ENCODE measurements around the gene LPAR6. TPM values are rescaled to one million over a fixed set of nuclear protein-coding genes. Genes with fewer than 3 reads are reported as not detected.

Gene LPAR6
- total RNA-seq, 3 donors from 2014 or later (not counting 1 experiment from before 2014, with no cell fraction given), result 38.5 to 48.9 (median 41.1) TPM

DNA sequence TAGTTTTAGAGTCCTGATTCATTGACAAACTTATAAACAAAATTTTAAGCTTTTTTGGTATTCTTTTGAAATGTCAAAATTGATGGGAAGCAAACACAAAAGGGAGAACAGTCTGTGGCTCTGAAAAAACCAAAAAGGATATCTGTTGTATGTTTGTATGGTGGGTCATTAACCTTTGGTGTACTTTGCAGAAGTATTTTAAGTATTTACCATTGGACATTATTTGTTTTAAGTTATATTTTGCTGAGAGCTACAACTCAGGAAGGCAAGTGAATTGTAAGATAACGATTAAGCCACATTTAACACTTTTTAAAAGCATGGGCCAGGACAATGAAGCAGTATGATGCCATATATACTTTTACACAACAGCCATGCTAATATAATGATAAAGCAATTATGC lies 15.2 kb downstream of the LPAR6 start:
- no peak overlapping the region for H3K4me3 Mint-ChIP-seq
- WGBS (ENCODE audit: insufficient coverage), result no CpG with 5 or more reads among the region's 1 CpG
- DNase-seq (no peak), ATAC-seq (no peak)
- Histone ChIP-seq H3K9me3 (ENCODE audit: control insufficient read depth, insufficient read depth, low read length) (no peaks in the 10 kb centered on the region), H3K4me3 (ENCODE audit: low read length) (no peak overlapping the region), H3K4me1 (ENCODE audit: control insufficient read depth, insufficient read depth, low read length) (peaks cover 6% of the 10 kb centered on the region), H3K27ac (ENCODE audit: low read length) (no peak overlapping the region), H3K27me3 (ENCODE audit: control insufficient read depth, insufficient read depth, low read length) (no peaks in the 10 kb centered on the region), H3K36me3 (ENCODE audit: control insufficient read depth, insufficient read depth, low read length) (no peaks in the 10 kb centered on the region)
- H3K36me3 Mint-ChIP-seq, result peaks cover 18% of the 10 kb centered on the region
- no peaks in the 10 kb centered on the region for H3K27me3 Mint-ChIP-seq (ENCODE audit: low read depth in 2 of 2)
- TF ChIP-seq, protein P1, sequence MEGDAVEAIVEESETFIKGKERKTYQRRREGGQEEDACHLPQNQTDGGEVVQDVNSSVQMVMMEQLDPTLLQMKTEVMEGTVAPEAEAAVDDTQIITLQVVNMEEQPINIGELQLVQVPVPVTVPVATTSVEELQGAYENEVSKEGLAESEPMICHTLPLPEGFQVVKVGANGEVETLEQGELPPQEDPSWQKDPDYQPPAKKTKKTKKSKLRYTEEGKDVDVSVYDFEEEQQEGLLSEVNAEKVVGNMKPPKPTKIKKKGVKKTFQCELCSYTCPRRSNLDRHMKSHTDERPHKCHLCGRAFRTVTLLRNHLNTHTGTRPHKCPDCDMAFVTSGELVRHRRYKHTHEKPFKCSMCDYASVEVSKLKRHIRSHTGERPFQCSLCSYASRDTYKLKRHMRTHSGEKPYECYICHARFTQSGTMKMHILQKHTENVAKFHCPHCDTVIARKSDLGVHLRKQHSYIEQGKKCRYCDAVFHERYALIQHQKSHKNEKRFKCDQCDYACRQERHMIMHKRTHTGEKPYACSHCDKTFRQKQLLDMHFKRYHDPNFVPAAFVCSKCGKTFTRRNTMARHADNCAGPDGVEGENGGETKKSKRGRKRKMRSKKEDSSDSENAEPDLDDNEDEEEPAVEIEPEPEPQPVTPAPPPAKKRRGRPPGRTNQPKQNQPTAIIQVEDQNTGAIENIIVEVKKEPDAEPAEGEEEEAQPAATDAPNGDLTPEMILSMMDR (IDR thresholded peaks at IDR 0.05), result no peak
- peaks cover 16 to 30% of the 10 kb centered on the region in 2 donors for H3K4me1 Mint-ChIP-seq
- no peaks in the 10 kb centered on the region for H3K9me3 Mint-ChIP-seq
- no peak overlapping the region for H3K27ac Mint-ChIP-seq
- intact Hi-C loops (cut with micrococcal nuclease), result no loop called here

- Mint-ChIP-seq H3K9me3 (no peaks in the 10 kb centered on the region), H3K27me3 (ENCODE audit: low read depth in 2 of 2) (no peaks in the 10 kb centered on the region), H3K4me1 (peaks cover 7 to 9% of the 10 kb centered on the region in 2 donors), H3K4me3 (no peak overlapping the region), H3K27ac (no peak overlapping the region), H3K36me3 (peaks cover 27% of the 10 kb centered on the region)
- no peak for ATAC-seq
- Histone ChIP-seq H3K4me1 (ENCODE audit: control insufficient read depth, insufficient read depth, low read length) (no peaks in the 10 kb centered on the region), H3K36me3 (ENCODE audit: control insufficient read depth, insufficient read depth, low read length) (peaks cover 2% of the 10 kb centered on the region), H3K4me3 (ENCODE audit: low read length) (no peak overlapping the region), H3K9me3 (ENCODE audit: control insufficient read depth, insufficient read depth, low read length) (peaks cover 3% of the 10 kb centered on the region), H3K27me3 (ENCODE audit: control insufficient read depth, insufficient read depth, low read length) (no peaks in the 10 kb centered on the region), H3K27ac (ENCODE audit: low read length) (no peak overlapping the region)
- no peak for DNase-seq
- WGBS (ENCODE audit: insufficient coverage), result 100% methylated on average over 1 of the region's 2 CpGs
- intact Hi-C loops (cut with micrococcal nuclease), result no loop called here
- TF ChIP-seq, protein P1 (IDR thresholded peaks at IDR 0.05), result no peak
Observed at GRCh38 chr13:48393698-48394085, 19.2 kb downstream of the LPAR6 start.

DNA sequence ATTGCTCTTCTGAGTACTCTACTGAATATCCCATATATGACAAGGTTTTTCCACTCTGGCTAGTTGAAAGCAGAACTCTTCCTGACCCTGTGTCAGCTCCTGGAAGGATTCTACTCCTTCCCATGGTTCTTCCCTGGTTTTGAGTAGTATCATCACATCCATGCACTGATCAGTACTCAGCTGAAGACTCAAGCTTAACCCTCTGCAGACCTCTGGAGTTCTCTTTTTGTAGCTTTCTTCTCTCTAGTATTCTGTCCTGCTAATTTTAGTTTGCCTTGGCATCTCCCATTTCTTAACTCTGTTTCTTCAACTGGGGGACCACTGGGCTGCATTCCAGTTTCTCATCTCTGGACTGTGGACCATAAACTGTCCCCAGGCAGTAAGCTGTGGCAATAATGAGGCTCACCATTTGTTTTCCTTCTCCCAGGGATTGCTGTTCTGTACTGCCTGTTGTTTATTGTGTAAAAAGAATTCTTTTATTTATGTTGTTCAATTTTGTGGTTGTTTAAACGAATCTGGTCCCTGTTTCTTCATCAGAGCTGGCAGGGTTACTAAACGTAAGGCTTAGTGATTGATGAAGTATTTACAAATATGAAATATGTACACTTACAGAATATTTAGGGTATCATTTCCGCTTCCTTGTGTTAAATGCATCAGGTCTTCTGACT lies 19.7 kb downstream of the LPAR6 start:
- peaks cover 7 to 9% of the 10 kb centered on the region in 2 donors for H3K4me1 Mint-ChIP-seq
- peaks cover 3% of the 10 kb centered on the region for H3K9me3 ChIP-seq (ENCODE audit: control insufficient read depth, insufficient read depth, low read length)
- TF ChIP-seq, protein P1 (IDR thresholded peaks at IDR 0.05), result no peak
- ATAC-seq, result no peak
- DNase-seq, result no peak
- H3K9me3 Mint-ChIP-seq, result no peaks in the 10 kb centered on the region
- no peaks in the 10 kb centered on the region for H3K27me3 Mint-ChIP-seq (ENCODE audit: low read depth in 2 of 2)
- H3K27ac ChIP-seq (ENCODE audit: low read length), result no peak overlapping the region
- H3K36me3 ChIP-seq (ENCODE audit: control insufficient read depth, insufficient read depth, low read length), result peaks cover 2% of the 10 kb centered on the region
- no peak overlapping the region for H3K4me3 ChIP-seq (ENCODE audit: low read length)
- no peak overlapping the region for H3K27ac Mint-ChIP-seq
- no peaks in the 10 kb centered on the region for H3K4me1 ChIP-seq (ENCODE audit: control insufficient read depth, insufficient read depth, low read length)
- intact Hi-C loops (cut with micrococcal nuclease), result no loop called here
- H3K27me3 ChIP-seq (ENCODE audit: control insufficient read depth, insufficient read depth, low read length), result no peaks in the 10 kb centered on the region
- 89% methylated on average over 1 of the region's 3 CpGs for WGBS (ENCODE audit: insufficient coverage)
- H3K36me3 Mint-ChIP-seq, result peaks cover 27% of the 10 kb centered on the region
- no peak overlapping the region for H3K4me3 Mint-ChIP-seq

DNA sequence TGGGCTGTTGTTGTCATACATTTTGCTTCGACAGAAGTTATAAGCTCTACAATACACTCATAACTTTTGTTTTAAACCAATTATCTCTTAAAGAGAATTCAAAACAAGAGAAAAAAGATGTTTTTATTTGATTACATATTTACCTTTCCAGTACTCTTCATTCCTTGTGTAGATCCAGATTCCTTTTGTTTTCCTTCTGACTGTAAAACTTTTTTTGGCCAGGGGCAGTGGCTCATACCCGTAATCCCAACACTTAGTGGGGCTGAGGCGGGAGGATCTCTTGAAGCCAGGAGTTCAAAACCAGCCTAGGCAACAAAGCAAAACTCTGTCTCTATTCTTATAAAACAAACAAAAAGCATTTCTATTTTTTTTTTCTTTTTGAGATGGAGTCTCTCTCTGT lies 21.7 kb downstream of the LPAR6 start:
- Mint-ChIP-seq H3K27ac (no peak overlapping the region), H3K27me3 (ENCODE audit: low read depth in 2 of 2) (no peaks in the 10 kb centered on the region), H3K4me1 (peaks cover 6 to 7% of the 10 kb centered on the region in 2 donors), H3K9me3 (no peaks in the 10 kb centered on the region), H3K4me3 (no peak overlapping the region), H3K36me3 (peaks cover 27% of the 10 kb centered on the region)
- TF ChIP-seq, protein P1 (IDR thresholded peaks at IDR 0.05), result no peak
- Histone ChIP-seq H3K4me3 (ENCODE audit: low read length) (no peak overlapping the region), H3K27ac (ENCODE audit: low read length) (no peak overlapping the region), H3K27me3 (ENCODE audit: control insufficient read depth, insufficient read depth, low read length) (no peaks in the 10 kb centered on the region), H3K4me1 (ENCODE audit: control insufficient read depth, insufficient read depth, low read length) (no peaks in the 10 kb centered on the region), H3K36me3 (ENCODE audit: control insufficient read depth, insufficient read depth, low read length) (peaks cover 2% of the 10 kb centered on the region), H3K9me3 (ENCODE audit: control insufficient read depth, insufficient read depth, low read length) (peaks cover 3% of the 10 kb centered on the region)
- ATAC-seq (no peak), DNase-seq (no peak)
- intact Hi-C loops (cut with micrococcal nuclease), result no loop called here
- 100% methylated on average over 3 of the region's 3 CpGs for WGBS (ENCODE audit: insufficient coverage)
